ENCODE measurements around the gene C19orf44. TPM values are rescaled to one million over a fixed set of nuclear protein-coding genes. Genes with fewer than 3 reads are reported as not detected.

Gene C19orf44
- polyA plus RNA-seq, 2 of the 4 experiments (the other 2 are of a cell fraction): 2.9 to 3.0 TPM

DNA sequence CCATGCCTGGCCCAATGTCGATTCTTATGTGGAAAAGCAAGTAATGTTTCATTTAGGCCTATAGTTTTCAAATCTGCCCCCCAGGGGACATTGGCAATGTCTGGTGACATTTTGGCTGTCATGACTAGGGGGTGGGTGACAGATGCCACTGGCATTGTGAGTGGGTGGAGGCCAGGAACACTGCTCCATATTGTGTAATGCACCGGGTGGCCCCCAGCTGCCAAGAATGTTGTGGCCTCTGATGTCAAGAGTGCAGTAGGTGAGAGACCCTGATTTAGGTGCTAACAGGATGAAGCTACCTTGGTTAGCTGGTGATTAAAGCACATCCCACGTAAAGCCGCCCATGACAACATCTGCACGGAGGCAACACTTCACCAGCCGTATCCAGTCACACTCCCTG lies 10.8 kb downstream of the C19orf44 start:
- no peak for TF ChIP-seq EHMT2 (IDR thresholded peaks at IDR 0.05; ENCODE audit: low read depth)
- TF ChIP-seq CBX2 (IDR thresholded peaks at IDR 0.05; ENCODE audit: borderline replicate concordance, low read depth): no peak
- TF ChIP-seq HDAC2 (IDR thresholded peaks at IDR 0.05): no peak
- TF ChIP-seq, protein P1, sequence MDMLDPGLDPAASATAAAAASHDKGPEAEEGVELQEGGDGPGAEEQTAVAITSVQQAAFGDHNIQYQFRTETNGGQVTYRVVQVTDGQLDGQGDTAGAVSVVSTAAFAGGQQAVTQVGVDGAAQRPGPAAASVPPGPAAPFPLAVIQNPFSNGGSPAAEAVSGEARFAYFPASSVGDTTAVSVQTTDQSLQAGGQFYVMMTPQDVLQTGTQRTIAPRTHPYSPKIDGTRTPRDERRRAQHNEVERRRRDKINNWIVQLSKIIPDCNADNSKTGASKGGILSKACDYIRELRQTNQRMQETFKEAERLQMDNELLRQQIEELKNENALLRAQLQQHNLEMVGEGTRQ (IDR thresholded peaks at IDR 0.05): no peak
- TF ChIP-seq EP300 (IDR thresholded peaks at IDR 0.05): no peak
- TF ChIP-seq MAZ (IDR thresholded peaks at IDR 0.05; ENCODE audit: borderline replicate concordance, low read depth, low read length): no peak
- TF ChIP-seq RARB (CRISPR knock-in tag; IDR thresholded peaks at IDR 0.05): no peak
- TF ChIP-seq JUNB (IDR thresholded peaks at IDR 0.05): no peak
- no peak for TF ChIP-seq HOXA7 (CRISPR knock-in tag; IDR thresholded peaks at IDR 0.05)
- no peak for TF ChIP-seq MYC (IDR thresholded peaks at IDR 0.05; ENCODE audit: borderline replicate concordance, low read length)
- TF ChIP-seq, protein P2, sequence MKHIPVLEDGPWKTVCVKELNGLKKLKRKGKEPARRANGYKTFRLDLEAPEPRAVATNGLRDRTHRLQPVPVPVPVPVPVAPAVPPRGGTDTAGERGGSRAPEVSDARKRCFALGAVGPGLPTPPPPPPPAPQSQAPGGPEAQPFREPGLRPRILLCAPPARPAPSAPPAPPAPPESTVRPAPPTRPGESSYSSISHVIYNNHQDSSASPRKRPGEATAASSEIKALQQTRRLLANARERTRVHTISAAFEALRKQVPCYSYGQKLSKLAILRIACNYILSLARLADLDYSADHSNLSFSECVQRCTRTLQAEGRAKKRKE (CRISPR knock-in tag; IDR thresholded peaks at IDR 0.05; ENCODE audit: low read depth): no peak
- no peak for TF ChIP-seq BHLHE40 (IDR thresholded peaks at IDR 0.05; ENCODE audit: low read depth, low read length)
- no peak for TF ChIP-seq FOSB (CRISPR knock-in tag; IDR thresholded peaks at IDR 0.05)
- no peak for TF ChIP-seq ZC3H11A (IDR thresholded peaks at IDR 0.05)
- TF ChIP-seq, protein P3, sequence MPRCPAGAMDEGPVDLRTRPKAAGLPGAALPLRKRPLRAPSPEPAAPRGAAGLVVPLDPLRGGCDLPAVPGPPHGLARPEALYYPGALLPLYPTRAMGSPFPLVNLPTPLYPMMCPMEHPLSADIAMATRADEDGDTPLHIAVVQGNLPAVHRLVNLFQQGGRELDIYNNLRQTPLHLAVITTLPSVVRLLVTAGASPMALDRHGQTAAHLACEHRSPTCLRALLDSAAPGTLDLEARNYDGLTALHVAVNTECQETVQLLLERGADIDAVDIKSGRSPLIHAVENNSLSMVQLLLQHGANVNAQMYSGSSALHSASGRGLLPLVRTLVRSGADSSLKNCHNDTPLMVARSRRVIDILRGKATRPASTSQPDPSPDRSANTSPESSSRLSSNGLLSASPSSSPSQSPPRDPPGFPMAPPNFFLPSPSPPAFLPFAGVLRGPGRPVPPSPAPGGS (IDR thresholded peaks at IDR 0.05): no peak
- TF ChIP-seq SMC3 (IDR thresholded peaks at IDR 0.05): no peak
- no peak for DNase-seq (ENCODE audit: low read depth in 1 of 2, low spot score in 1 of 2)
- 93% methylated on average over 6 of the region's 6 CpGs for WGBS (ENCODE audit: missing lambda C conversion rate)
- ChIA-PET POLR2A (no interaction called here), CTCF (interaction anchor here (0.7 kb wide), 1 partner anchor 30 kb away, joined by 3 read pairs; no protein-coding TSS in a partner anchor)
- Histone ChIP-seq H3K4me2 (no peak overlapping the region), H3K4me3 (no peak overlapping the region), H3K4me1 (no peaks in the 10 kb centered on the region), H3K9me3 (no peaks in the 10 kb centered on the region), H3K27ac (no peak overlapping the region)
- ATAC-seq: no peak
- no peak for FAIRE-seq

DNA sequence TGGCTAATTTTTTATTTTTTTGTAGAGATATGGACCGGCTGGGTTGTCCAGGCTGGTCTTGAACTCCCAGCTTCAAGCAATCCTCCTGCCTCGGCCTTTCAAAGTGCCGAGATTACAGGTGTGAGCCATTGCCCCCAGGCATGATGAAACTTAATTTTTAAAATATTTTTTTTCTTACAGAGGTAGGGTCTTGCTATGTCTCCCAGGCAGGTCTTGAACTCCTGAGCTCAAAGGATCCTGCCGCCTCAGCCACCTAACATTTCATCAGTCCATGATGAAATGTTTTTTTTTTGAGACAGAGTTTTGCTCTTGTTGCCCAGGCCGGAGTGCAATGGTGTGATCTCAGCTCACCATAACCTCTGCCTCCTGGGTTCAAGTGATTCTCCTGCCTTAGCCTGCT lies 12.4 kb downstream of the C19orf44 start:
- H3K4me3 ChIP-seq: no peak overlapping the region

More for the DNA sequence above, 12.4 kb downstream of the C19orf44 start:
- Histone ChIP-seq H3K4me1 (no peaks in the 10 kb centered on the region), H3K4me2 (no peak overlapping the region), H3K27ac (no peak overlapping the region), H3K9me3 (no peaks in the 10 kb centered on the region)
- TF ChIP-seq RCOR1 (IDR thresholded peaks at IDR 0.05; ENCODE audit: low read depth, low read length) (no peak), HOXA7 (CRISPR knock-in tag; IDR thresholded peaks at IDR 0.05) (no peak), FOSL2 (IDR thresholded peaks at IDR 0.05) (no peak), FOSL2 (CRISPR knock-in tag; IDR thresholded peaks at IDR 0.05) (no peak), POLR2A (IDR thresholded peaks at IDR 0.05; ENCODE audit: low read length) (no peak)
- TF ChIP-seq, protein P4, sequence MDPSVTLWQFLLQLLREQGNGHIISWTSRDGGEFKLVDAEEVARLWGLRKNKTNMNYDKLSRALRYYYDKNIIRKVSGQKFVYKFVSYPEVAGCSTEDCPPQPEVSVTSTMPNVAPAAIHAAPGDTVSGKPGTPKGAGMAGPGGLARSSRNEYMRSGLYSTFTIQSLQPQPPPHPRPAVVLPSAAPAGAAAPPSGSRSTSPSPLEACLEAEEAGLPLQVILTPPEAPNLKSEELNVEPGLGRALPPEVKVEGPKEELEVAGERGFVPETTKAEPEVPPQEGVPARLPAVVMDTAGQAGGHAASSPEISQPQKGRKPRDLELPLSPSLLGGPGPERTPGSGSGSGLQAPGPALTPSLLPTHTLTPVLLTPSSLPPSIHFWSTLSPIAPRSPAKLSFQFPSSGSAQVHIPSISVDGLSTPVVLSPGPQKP (IDR thresholded peaks at IDR 0.05; ENCODE audit: low read depth, low read length): no peak
- TF ChIP-seq, protein P3 (IDR thresholded peaks at IDR 0.05): no peak
- ATAC-seq (no peak), DNase-seq (ENCODE audit: low read depth in 1 of 2, low spot score in 1 of 2) (no peak), FAIRE-seq (no peak)
- ChIA-PET CTCF (interaction anchor here (1.1 to 1.3 kb wide), 2 partner anchors 9 to 12 kb away, joined by 3 to 4 read pairs; partner anchors contain the start of genes C19orf44 and CALR3), POLR2A (interaction anchor here (1.0 kb wide), 1 partner anchor 13 kb away, joined by 3 read pairs; the partner anchor contains the start of genes C19orf44 and CALR3)
- 95% methylated on average over 5 of the region's 5 CpGs for WGBS (ENCODE audit: missing lambda C conversion rate)

All from A549 (cell line).